22Rv1 (cell line): Measurements from ENCODE around the gene OSM.

ENCODE experiments used
- ZFX ChIP-seq: fragments of 450-650 bp; IDR thresholded peaks from 2 replicates; pipeline ENCODE4 v1.6.1; 2017; ENCODE audit warnings: antibody characterized with exemption, borderline replicate concordance
- TF ChIP-seq, protein P1 (sequence below): fragments of 450-650 bp; IDR thresholded peaks from 2 replicates; pipeline ENCODE4 v1.5.1; 2017; ENCODE audit warnings: mild to moderate bottlenecking

DNA sequence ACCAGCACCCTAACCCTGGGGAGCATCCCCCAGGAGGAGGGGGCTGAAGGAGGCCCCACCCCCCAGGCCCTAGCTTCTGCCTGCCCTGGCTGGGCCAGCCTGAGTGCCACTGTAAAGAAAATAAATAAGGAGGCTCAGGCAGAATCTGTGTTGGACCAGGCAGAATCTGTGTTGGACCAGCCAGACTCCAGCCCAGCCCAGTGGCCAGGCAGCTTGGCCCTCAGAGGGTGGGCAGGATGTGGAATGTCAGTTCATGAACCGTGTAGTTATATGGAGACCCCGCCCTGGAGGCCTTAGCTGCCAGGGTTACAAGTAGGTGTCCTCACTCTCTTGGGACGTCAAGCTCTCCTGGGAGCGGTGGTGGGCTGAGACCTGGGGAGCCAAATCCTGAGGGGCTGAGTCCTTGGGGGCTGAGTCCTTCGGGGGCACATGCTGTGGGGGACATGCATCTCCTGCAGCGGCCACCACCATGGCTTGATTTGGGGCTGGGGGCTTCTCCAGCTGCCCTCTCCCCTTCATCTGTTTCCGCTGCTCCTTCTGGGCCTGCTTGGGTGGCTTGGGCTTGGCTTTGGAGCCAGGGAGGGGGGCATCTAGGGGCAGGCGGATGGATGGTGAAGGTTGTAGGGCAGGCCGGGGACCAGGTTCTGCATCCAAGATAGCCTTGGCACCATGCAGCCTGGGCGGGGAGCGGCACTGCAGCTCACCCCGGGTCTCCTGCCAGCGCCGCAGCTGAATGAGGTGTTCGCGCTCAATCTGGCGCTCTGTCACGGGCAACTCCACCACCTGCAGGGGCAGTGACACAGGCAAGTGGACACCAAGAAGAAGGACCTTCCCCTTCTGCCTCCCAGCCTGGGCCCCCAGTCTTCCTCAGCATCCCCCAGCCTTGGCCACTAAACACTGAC, 25.7 kb upstream of the OSM start:
- TF ChIP-seq ZFX: no peak
- TF ChIP-seq, protein P1, sequence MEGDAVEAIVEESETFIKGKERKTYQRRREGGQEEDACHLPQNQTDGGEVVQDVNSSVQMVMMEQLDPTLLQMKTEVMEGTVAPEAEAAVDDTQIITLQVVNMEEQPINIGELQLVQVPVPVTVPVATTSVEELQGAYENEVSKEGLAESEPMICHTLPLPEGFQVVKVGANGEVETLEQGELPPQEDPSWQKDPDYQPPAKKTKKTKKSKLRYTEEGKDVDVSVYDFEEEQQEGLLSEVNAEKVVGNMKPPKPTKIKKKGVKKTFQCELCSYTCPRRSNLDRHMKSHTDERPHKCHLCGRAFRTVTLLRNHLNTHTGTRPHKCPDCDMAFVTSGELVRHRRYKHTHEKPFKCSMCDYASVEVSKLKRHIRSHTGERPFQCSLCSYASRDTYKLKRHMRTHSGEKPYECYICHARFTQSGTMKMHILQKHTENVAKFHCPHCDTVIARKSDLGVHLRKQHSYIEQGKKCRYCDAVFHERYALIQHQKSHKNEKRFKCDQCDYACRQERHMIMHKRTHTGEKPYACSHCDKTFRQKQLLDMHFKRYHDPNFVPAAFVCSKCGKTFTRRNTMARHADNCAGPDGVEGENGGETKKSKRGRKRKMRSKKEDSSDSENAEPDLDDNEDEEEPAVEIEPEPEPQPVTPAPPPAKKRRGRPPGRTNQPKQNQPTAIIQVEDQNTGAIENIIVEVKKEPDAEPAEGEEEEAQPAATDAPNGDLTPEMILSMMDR: no peak
